Right ventricle myocardium superior (tissue), 1 donor: ENCODE data around the gene APBB2. TPM values are rescaled to one million over a fixed set of nuclear protein-coding genes. Genes with fewer than 3 reads are reported as not detected.
"Not testable (repeated sequence)": the region's sequence is repeated elsewhere in the genome, so short reads cannot be mapped to it uniquely, and the experiment has no call there.

Experiments used
- ATAC-seq: fragments of 200-7000 bp; cut with Tn5 transposase; one replicate; pipeline ENCODE4 v1.9.1; 2020; ENCODE audit warnings: mild to moderate bottlenecking; ENCODE audit not compliant: poor library complexity
- DNase-seq: peaks from one replicate; pipeline ENCODE4 v3.0.0-alpha.2; 2020
- intact Hi-C: fragments of 100-400 bp; cut with DNase I; formaldehyde crosslinking; loops from one replicate; pipeline ENCODE4 v1.11.2; 2022
- total RNA-seq: library from RNA; stranded (reverse); fragmentation: NEBNext Ultra II Directional; extraction: Animal tissue kit (Norgen Biotek cat#: 25700); gene quantifications from one replicate; pipeline ENCODE4 v1.2.1, GENCODE V29; 2021
- donor health status: DM: no; HTN: yes; CAD: no; lungs with severe emphysema.

Gene APBB2
- total RNA-seq, 1 donor from 2014 or later = 22.5 TPM

DNA sequence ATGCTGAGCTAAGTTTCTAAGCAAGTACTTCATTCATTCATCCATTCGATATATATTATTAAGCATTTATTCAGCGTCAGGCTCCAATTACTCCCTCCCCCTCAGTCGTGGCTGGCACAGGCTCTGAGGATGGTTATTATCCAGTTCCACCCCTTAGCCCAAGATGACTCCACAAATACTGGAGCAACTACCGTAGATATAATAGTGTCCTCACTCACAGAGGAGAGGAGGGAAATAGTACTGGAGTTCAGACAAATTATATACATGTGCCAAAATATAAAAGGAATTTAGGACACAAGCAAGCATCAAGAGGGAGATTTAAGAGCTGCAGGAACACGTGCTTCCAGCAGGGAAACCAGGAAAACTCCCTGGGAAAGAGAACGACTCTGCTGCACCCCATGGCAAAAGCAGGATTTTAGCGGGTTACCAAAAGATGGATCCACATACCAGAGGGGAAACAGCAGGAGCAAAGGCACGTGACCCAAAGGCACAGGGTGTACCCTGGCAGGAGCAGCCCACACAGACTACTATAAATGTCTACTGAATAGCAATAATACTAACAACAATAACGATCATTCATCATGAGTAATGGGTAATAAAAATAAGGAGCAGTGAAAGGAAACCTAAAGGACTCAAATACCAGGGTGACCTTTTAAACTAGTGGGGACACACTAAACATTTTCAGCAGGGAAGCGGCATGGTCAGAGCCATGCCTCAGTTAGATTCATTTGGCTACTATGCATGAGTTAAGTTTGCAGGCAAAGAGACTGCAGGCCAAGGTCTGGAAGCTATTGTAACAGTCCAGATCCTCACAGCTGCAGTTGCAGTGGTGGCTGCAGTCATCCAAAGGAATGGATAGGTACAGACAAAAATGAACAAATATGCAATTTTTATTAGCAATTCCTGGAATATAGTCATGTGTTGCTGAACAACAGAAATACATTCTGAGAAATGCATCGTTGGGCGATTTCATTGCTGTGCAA lies 153.7 kb downstream of the APBB2 start:
- intact Hi-C loops = no loop called here
- peak; percentile 56 for ATAC-seq
- no peak for DNase-seq

DNA sequence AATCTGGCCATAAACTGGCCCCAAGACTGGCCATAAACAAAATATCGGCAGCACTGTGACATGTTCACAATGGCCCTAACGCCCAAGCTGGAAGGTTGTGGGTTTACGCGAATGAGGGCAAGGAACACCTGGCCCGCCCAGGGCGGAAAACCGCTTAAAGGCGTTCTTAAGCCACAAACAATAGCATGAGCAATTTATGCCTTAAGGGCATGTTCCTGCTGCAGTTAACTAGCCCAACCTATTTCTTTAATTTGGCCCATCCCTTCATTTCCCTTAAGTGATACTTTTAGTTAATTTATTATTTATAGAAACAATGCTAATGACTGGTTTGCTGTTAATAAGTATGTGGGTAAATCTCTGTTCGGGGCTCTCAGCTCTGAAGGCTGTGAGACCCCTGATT lies 154.9 kb downstream of the APBB2 start:
- intact Hi-C loops, DNase-seq, ATAC-seq: not testable (repeated sequence)

DNA sequence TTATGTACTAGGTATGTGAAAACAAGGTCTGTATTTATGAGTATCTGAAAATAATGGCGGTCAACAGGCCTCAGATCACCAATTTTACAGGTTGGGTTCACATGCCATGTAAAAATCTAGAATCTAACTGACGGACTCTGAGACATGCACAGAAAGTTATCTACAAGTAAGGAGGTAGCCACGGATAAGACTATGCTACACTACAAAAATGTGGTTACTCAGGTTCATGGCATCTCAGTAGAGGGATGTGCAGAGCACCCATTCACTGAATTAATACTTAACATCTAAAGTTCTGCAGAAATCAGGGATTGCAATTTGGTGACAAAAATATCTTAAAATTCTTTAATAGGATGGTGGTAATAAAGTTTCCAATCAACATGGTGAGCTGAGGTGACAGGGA lies 155.9 kb downstream of the APBB2 start:
- DNase-seq (no peak), ATAC-seq (no peak)
- intact Hi-C loops = no loop called here

DNA sequence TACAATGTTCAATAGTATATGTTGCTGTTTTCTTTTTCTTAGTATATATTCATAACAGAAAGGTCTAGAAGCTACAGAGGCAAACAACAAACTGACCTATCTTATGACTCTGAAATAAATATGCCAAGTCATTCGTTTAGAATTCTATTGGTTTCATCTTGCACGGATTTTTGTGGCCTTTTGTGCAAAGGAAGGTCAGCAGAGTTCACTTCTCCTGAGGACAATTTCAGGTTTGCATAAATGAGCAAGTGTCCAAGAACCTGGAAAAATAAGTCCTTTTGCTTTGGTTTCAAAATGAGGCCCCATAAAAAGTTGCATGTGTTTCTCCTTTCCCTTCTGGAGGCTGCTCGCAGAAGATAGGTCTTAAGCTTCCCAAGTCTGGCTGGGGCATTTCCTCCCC lies 156.9 kb downstream of the APBB2 start:
- intact Hi-C loops = no loop called here
- DNase-seq (no peak), ATAC-seq (no peak)

DNA sequence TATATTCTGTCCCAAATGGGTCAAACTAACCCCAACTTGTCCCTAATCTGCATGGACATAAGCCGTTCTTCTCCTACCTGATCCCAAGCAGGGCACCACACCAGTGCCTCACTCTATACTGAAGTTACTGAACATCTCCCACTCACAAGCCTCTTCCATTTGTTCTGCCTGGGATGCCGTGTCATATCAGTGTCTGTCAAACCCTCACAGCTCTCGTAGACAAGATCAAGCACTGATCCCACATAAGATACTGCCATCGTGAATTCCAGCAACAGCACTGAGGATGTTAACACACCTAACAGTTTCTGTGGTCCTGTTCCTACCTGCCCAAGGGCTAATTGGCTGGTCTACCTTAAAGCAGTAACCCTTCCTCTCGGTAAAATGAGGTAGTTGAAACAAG lies 162.1 kb downstream of the APBB2 start:
- ATAC-seq (no peak), DNase-seq (no peak)
- intact Hi-C loops = no loop called here

DNA sequence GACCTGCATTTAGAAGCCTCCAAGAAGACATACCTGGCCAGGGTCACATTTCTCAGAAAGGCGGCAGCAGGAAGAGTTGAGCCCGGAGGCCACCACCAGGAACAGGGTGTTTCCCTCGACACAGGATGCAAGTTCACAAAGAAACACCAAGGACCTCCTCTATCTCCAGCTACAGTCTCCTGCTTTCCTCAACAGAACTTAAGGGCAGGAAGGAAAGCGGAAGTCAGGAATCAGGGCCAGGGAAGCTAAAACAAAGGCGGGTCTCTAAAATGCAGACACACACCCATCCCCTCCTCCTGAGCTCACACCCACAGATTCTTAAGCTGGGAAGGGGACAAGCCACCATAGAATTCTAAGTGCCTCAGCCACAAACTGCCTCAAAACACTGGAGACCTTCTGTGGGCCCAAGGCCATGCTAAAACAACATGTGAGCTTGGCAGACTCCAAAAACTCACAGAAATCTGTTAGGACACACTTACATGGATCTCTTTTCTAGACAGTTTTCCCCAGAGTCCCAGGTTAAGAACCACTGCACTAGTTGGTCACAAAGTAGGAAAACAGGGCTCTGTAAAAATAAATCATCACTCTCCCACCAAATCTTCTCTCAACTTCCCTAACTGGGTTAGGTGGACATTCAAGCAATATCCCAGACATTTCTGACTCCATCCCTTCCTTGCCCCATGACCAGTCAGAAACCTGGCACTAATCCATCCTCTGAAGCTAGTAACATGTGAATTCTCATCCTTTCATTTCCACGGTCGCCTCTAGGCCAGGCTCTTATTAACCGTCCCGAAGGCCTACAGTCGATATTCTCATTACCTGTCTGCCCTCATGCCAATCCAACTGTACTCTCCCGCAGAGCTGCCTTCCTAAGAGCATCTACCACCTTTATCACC lies 163.2 kb downstream of the APBB2 start:
- DNase-seq (no peak), ATAC-seq (peak; percentile 64)
- intact Hi-C loops = no loop called here

DNA sequence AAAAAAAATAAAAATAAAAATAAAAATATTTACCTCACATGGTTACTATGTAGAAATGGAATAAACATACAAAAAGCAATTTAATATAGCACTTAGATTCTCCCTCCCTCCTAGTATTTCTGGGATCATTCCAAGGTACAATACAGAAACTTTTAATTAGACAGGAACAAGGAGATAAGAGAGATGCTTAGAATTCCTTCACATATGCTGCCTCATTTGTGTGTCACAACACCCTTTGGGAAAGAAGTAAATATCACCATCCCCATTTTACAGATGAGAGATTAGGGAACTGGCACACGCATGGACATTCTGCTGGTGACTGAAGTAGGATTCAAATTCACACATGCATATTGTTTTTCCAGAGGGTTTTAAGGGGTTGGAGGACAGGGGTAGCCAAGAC lies 164.2 kb downstream of the APBB2 start:
- ATAC-seq = peak; percentile 47
- DNase-seq = no peak
- intact Hi-C loops = no loop called here

DNA sequence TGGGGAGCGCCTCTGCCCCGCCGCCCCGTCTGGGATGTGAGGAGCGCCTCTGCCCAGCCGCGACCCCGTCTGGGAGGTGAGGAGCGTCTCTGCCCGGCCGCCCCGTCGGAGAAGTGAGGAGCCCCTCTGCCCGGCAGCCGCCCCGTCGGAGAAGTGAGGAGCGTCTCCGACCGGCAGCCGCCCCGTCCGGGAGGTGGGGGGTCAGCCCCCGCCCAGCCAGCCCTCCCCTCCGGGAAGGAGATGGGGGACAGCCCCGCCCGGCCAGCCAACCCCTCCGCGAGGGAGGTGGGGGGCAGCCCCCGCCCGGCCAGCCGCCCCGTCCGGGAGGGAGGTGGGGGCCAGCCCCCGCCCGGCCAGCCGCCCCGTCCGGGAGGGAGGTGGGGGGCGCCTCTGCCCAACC lies 165.2 kb downstream of the APBB2 start:
- DNase-seq = not testable (repeated sequence)

DNA sequence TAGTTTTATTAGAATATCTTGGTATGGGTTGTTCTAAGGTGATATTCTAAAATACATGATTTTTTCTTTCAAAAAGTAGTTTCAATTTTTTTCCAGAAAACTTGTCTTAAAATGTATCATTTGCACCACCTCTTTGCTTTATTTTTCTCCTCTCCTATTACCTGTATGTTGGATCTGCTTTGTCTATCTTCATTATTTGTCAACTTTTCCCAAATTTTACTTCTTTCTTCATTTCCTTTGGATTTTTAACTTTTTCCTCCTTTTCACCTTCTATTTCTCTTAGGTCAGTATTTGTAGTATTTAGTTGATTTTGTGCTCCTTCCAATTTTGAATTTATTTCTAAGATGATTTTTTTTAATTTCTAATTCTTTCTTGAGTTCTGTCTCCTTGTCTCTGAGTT lies 169.6 kb downstream of the APBB2 start:
- DNase-seq = no peak
- no peak for ATAC-seq
- intact Hi-C loops = no loop called here

More for the DNA sequence above, 165.2 kb downstream of the APBB2 start:
- ATAC-seq, intact Hi-C loops: not testable (repeated sequence)

DNA sequence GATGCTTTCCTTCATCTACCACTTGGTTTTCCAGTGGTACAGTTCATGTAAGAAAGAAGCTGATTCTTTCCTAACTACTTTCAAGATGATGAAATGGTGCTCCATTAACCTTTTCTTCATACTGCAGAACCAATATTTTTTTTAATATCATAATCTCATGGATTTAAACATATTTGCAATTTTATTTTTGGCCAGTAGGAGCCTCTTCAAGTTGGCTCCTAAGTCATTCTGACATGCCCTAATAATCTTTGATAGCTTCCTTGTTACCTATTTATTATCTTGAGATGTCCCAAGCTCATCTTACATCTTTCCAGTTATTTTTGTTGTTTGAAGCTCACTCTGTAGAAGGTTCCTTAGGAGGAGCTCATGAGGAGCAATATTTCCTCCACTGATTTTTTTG lies 170.2 kb downstream of the APBB2 start:
- intact Hi-C loops = no loop called here
- DNase-seq = no peak
- no peak for ATAC-seq

DNA sequence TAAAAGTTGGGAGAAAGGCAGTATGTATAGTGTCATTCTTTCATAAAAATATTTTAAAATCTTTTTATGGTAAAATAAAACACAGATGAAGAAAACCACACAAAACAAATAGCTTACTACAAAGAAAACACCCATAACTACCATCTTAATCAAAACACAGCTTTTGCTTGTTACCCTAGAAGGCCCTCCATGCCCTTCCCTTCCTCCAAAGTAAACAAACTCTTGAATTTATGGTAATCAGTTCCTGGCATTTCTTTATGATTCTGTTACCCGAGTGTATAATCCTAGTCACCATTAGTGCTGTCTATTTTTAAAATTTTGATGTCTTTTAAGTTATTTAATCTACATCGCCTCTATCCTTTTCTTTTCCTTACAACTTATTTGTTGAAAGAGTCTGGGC lies 170.9 kb downstream of the APBB2 start:
- ATAC-seq (no peak), DNase-seq (no peak)
- intact Hi-C loops = no loop called here

DNA sequence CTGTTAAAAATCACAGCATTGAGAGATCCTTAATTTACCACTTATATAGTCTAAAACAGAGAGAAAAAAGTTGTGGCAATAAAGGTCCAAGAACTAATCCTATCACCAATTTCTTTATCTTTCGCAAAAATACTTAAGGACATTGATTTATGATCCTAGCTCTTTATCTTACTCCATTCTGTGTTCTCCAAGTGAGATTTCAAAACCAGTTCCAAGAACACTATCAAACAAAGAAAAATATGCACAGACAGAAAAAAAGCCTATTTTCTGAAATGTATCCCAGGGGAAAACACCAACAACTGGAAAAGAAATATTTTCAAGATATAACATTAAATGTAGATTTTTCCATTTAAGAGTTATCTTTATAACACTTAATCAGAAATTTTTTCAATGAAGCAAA lies 172.8 kb downstream of the APBB2 start:
- DNase-seq (no peak), ATAC-seq (no peak)
- intact Hi-C loops = no loop called here

DNA sequence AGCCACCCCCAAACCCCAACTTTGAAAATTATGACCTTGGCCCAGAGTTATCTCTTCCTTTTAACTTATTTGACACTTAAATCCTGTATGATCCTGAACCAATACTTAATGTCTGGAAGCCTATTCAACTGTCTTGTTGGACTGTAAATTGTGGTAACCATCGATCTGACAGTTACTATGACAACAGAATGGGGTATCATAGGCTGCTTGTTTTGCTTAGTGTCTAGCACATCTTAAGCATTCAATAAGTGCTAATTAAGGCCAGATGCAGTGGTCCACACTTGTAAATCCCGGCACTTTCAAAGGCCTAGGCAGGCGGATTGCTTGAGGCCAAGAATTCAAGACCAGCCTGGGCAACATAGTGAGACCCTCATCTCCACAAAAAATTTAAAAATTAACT lies 175.0 kb downstream of the APBB2 start:
- ATAC-seq (no peak), DNase-seq (no peak)
- intact Hi-C loops = no loop called here

DNA sequence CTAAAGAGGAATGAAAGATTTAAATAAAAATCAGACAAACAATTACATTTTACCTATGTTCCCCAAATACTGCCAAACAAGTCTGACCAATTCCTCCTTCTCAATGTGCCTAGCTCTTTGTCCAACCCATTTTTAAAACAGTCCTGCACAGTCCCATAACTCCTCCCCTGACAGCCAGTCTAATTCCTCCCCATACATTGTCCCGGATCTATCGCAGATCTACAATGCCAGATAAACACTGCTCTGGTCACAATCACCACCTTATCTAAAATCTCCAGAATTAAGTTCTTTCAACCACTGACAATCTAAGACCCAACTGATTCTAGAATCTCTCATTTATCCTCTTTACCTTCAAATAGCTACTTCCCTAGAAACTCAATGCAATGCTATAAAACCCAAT lies 176.0 kb downstream of the APBB2 start:
- no peak for ATAC-seq
- DNase-seq = no peak
- intact Hi-C loops = no loop called here

DNA sequence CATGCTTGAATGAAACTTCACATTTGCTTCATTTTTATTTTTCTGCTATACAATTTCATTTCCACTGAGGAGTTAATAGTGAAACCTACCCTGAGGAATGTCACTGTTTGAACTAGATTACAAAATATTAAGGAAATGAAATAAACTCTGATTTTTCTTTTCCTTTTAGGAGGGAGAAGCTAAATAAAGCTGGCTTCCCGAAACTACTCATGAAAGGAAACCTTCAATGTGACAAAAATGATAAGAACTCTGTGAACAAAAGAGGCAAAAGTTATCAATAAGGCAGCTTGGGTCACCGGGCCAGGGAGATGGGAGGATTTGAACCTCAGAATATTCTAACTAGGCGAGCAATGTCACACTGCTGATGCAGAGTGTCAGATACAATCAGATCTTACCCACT lies 185.2 kb downstream of the APBB2 start:
- no peak for ATAC-seq
- no peak for DNase-seq
- intact Hi-C loops = no loop called here

DNA sequence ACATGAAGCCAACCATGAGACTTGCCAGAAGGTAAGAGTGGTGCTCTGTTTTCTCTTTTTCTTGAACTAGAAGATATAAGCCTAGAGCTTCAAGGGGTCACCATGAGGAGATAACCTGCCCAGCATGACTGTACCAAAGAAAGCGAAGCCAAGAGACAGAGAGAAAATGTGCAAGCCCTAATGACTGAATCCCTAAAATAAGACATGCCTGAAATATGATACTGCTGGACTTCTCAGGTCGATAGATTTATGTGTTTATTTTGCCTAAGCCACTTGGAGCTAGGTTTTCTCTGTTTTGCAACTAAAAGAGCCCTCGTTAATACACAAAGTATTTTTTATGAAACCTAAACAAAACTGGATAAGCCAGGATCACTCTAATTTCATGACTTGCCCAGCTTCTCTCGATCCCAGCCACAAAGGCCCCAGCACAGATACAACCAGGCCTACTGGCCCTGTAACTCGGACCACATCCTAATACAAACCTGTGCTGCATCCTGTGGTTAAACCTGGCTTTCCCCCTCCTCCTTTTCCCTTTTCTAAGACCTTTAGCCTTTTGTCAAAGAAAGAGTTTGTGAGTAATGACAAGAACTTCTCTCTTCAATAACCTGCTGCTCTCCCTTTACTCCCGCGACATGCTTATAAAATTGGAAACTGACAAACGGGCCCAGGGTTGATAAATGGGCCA lies 185.8 kb downstream of the APBB2 start:
- intact Hi-C loops = no loop called here
- DNase-seq (no peak), ATAC-seq (no peak)

DNA sequence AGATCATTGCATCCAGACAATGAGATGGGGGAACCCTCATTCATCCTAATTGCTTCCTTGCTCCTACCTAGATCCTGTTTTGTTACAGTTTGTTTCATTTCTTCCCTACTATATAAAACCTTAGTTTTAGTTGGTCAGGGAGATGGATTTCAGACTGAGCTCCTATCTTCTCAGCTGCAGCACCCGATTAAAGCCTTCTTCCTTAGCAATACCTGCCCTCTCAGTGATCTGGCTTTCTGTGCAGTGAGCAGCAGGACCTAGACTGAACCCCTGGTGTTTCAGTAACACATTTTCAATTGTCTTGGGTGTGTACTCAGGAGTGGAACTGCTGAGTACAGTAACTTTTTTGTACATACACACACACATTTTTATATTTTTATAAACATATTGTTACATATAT lies 187.4 kb downstream of the APBB2 start:
- intact Hi-C loops = no loop called here
- no peak for ATAC-seq

DNA sequence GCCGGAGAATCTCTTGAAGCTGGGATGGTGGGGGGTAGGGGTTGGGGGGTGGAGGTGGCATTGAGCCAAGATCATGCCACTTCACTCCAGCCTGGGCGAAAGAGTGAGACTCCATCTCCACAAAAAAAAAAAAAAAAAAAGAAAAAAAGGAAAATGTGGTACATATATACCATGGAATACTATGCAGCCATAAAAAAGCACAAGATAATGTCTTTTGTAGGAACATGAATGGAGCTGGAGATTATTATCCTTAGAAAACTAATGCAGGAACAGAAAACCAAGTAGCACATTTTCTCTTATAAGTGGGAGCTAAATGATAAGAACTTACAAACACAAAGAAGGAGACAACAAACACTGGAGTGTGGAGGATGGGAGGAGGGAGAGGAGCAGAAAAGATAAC lies 188.5 kb downstream of the APBB2 start:
- intact Hi-C loops = no loop called here
- no peak for ATAC-seq

More for the DNA sequence above, 187.4 kb downstream of the APBB2 start:
- DNase-seq = no peak

More for the DNA sequence above, 188.5 kb downstream of the APBB2 start:
- no peak for DNase-seq
